ENCODE data around the gene CCBE1. TPM values are rescaled to one million over a fixed set of nuclear protein-coding genes. Genes with fewer than 3 reads are reported as not detected.

The CCBE1 gene
- polyA plus RNA-seq, 2 of the 4 experiments (the other 2 are of a cell fraction) = 3.0 to 9.9 TPM

GRCh38 chr18:59660366-59660765 is 36.9 kb downstream of the CCBE1 start:
- DNase-seq (ENCODE audit: low read depth in 1 of 2, low spot score in 1 of 2) = no peak
- no peak overlapping the region for H3K4me3 ChIP-seq
- no peak for FAIRE-seq
- H3K27ac ChIP-seq = no peak overlapping the region
- H3K9me3 ChIP-seq = no peaks in the 10 kb centered on the region
- no peak overlapping the region for H3K4me2 ChIP-seq
- POLR2A ChIA-PET = no interaction called here
- no peak for TF ChIP-seq TFCP2L1 (CRISPR knock-in tag; IDR thresholded peaks at IDR 0.05)
- TF ChIP-seq GATA3 (IDR thresholded peaks at IDR 0.05; ENCODE audit: borderline replicate concordance) = no peak
- TF ChIP-seq HES2 (IDR thresholded peaks at IDR 0.05) = no peak
- TF ChIP-seq CBX8 (IDR thresholded peaks at IDR 0.05) = no peak
- no peak for TF ChIP-seq ZSCAN20 (CRISPR knock-in tag; IDR thresholded peaks at IDR 0.05)
- no peak for TF ChIP-seq KDM1A (IDR thresholded peaks at IDR 0.05; ENCODE audit: low read depth)
- TF ChIP-seq FOXS1 (CRISPR knock-in tag; IDR thresholded peaks at IDR 0.05) = no peak
- no peak for TF ChIP-seq HMGXB4 (CRISPR knock-in tag; IDR thresholded peaks at IDR 0.05; ENCODE audit: borderline replicate concordance)
- TF ChIP-seq SREBF2 (IDR thresholded peaks at IDR 0.05) = no peak
- no peak for TF ChIP-seq KDM5A (IDR thresholded peaks at IDR 0.05)
- H3K4me1 ChIP-seq = peaks cover 4% of the 10 kb centered on the region; the same call in 1 of the 3 replicates
- CTCF ChIA-PET = interaction anchor here (1.3 to 3.4 kb wide), 2 partner anchors 12 to 37 kb away, joined by 3 to 13 read pairs; partner anchors contain the start of gene CCBE1
- 65% methylated on average over 4 of the region's 4 CpGs for WGBS (ENCODE audit: missing lambda C conversion rate)
- ATAC-seq = no peak

GRCh38 chr18:59659508-59660170 is 37.6 kb downstream of the CCBE1 start:
- H3K9me3 ChIP-seq = no peaks in the 10 kb centered on the region
- ATAC-seq (no peak; a peak in 1 of 6 replicates), FAIRE-seq (no peak), DNase-seq (ENCODE audit: low read depth in 1 of 2, low spot score in 1 of 2) (no peak)
- 63% methylated on average over 14 of the region's 14 CpGs for WGBS (ENCODE audit: missing lambda C conversion rate)
- CTCF ChIA-PET = interaction anchor here (0.7 to 3.4 kb wide), 2 partner anchors 28 to 38 kb away, joined by 3 to 13 read pairs; partner anchors contain the start of gene CCBE1
- no peak overlapping the region for H3K27ac ChIP-seq
- POLR2A ChIA-PET = no interaction called here
- H3K4me3 ChIP-seq = no peak overlapping the region
- H3K4me1 ChIP-seq = peaks cover 4% of the 10 kb centered on the region; the same call in 1 of the 3 replicates
- no peak for TF ChIP-seq FOXS1 (CRISPR knock-in tag; IDR thresholded peaks at IDR 0.05)
- no peak for TF ChIP-seq HOXA7 (CRISPR knock-in tag; IDR thresholded peaks at IDR 0.05)
- no peak for TF ChIP-seq BHLHE40 (IDR thresholded peaks at IDR 0.05; ENCODE audit: low read depth, low read length)
- no peak for TF ChIP-seq PHF8 (IDR thresholded peaks at IDR 0.05; ENCODE audit: borderline replicate concordance, low read depth)
- TF ChIP-seq ZC3H11A (IDR thresholded peaks at IDR 0.05) = no peak
- TF ChIP-seq, protein P1, sequence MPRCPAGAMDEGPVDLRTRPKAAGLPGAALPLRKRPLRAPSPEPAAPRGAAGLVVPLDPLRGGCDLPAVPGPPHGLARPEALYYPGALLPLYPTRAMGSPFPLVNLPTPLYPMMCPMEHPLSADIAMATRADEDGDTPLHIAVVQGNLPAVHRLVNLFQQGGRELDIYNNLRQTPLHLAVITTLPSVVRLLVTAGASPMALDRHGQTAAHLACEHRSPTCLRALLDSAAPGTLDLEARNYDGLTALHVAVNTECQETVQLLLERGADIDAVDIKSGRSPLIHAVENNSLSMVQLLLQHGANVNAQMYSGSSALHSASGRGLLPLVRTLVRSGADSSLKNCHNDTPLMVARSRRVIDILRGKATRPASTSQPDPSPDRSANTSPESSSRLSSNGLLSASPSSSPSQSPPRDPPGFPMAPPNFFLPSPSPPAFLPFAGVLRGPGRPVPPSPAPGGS (IDR thresholded peaks at IDR 0.05) = no peak
- no peak for TF ChIP-seq EHF (CRISPR knock-in tag; IDR thresholded peaks at IDR 0.05)
- TF ChIP-seq HOXB5 (CRISPR knock-in tag; IDR thresholded peaks at IDR 0.05) = no peak
- no peak for TF ChIP-seq USF2 (IDR thresholded peaks at IDR 0.05)
- no peak for TF ChIP-seq MAFK (IDR thresholded peaks at IDR 0.05; ENCODE audit: partially characterized antibody)
- no peak for TF ChIP-seq CHD4 (IDR thresholded peaks at IDR 0.05; ENCODE audit: borderline replicate concordance)
- H3K4me2 ChIP-seq = no peak overlapping the region

- POLR2A ChIA-PET = no interaction called here
- no peak for DNase-seq (ENCODE audit: low read depth in 1 of 2, low spot score in 1 of 2)
- CTCF ChIA-PET = interaction anchor here (0.7 to 3.4 kb wide), 3 partner anchors 27 to 165 kb away, joined by 3 to 13 read pairs (median 3); partner anchors contain the start of gene CCBE1
- Histone ChIP-seq H3K9me3 (no peaks in the 10 kb centered on the region), H3K4me1 (peaks cover 4% of the 10 kb centered on the region; the same call in 1 of the 3 replicates), H3K27ac (no peak overlapping the region), H3K4me3 (no peak overlapping the region), H3K4me2 (no peak overlapping the region)
- ATAC-seq = no peak
- WGBS (ENCODE audit: missing lambda C conversion rate) = 81% methylated on average over 7 of the region's 7 CpGs
- no peak for FAIRE-seq
- TF ChIP-seq USF2 (IDR thresholded peaks at IDR 0.05) (no peak), EHF (CRISPR knock-in tag; IDR thresholded peaks at IDR 0.05) (no peak), MAFK (IDR thresholded peaks at IDR 0.05; ENCODE audit: partially characterized antibody) (no peak), MYC (IDR thresholded peaks at IDR 0.05; ENCODE audit: borderline replicate concordance, low read length) (no peak), HES2 (IDR thresholded peaks at IDR 0.05) (no peak), NPAS2 (CRISPR knock-in tag; IDR thresholded peaks at IDR 0.05; ENCODE audit: borderline replicate concordance) (no peak), HOXB13 (CRISPR knock-in tag; IDR thresholded peaks at IDR 0.05; ENCODE audit: low read depth) (no peak), E2F6 (IDR thresholded peaks at IDR 0.05; ENCODE audit: borderline replicate concordance, low read depth) (no peak), HEYL (CRISPR knock-in tag; IDR thresholded peaks at IDR 0.05) (no peak)
Observed at GRCh38 chr18:59658941-59659340, 38.3 kb downstream of the CCBE1 start.
